ENCODE results near the gene CKS1B.

CKS1B gene

GRCh38 chr1:154935749-154936554 lies 38.5 kb upstream of the CKS1B start:
- H3K4me3 Mint-ChIP-seq = peak overlapping the region; percentile 84
- peak overlapping the region; percentile 100 for H3K27ac Mint-ChIP-seq
- DNase-seq = no peak

GRCh38 chr1:154936555-154937084 lies 37.9 kb upstream of the CKS1B start, which contains the start of gene PMVK:
PMVK (minus strand) TSS chr1:154936719; CDS start chr1:154936685, 34 bp downstream.
- peak; percentile 92 for DNase-seq
- Mint-ChIP-seq H3K36me3 (ENCODE audit: low read depth) (no peaks in the 10 kb centered on the region), H3K27ac (peak within 1 kb of the TSS; percentile 100), H3K27me3 (ENCODE audit: low read depth, poor library complexity) (peaks cover 8% of the 10 kb centered on the region), H3K4me3 (peak within 1 kb of the TSS; percentile 84), H3K4me1 (peaks cover 48% of the 10 kb centered on the region), H3K9me3 (no peaks in the 10 kb centered on the region)
- peak; percentile 18 for TF ChIP-seq CTCF (IDR thresholded peaks at IDR 0.05)

More at GRCh38 chr1:154935749-154936554, 38.5 kb upstream of the CKS1B start:
- H3K36me3 Mint-ChIP-seq (ENCODE audit: low read depth) = no peaks in the 10 kb centered on the region
- no peaks in the 10 kb centered on the region for H3K9me3 Mint-ChIP-seq
- TF ChIP-seq CTCF (IDR thresholded peaks at IDR 0.05) = no peak
- H3K27me3 Mint-ChIP-seq (ENCODE audit: low read depth, poor library complexity) = peaks cover 8% of the 10 kb centered on the region
- peaks cover 41% of the 10 kb centered on the region for H3K4me1 Mint-ChIP-seq

GRCh38 chr1:154937085-154937987 lies 37.1 kb upstream of the CKS1B start:
- Mint-ChIP-seq H3K27me3 (ENCODE audit: low read depth, poor library complexity) (peaks cover 8% of the 10 kb centered on the region), H3K36me3 (ENCODE audit: low read depth) (no peaks in the 10 kb centered on the region), H3K4me1 (peaks cover 51% of the 10 kb centered on the region), H3K9me3 (no peaks in the 10 kb centered on the region), H3K27ac (peak overlapping the region; percentile 100), H3K4me3 (peak overlapping the region; percentile 84)
- peak; percentile 86 for DNase-seq
- no peak for TF ChIP-seq CTCF (IDR thresholded peaks at IDR 0.05)

GRCh38 chr1:154937988-154938386 lies 36.5 kb upstream of the CKS1B start:
- H3K27ac Mint-ChIP-seq = peak overlapping the region; percentile 100
- H3K27me3 Mint-ChIP-seq (ENCODE audit: low read depth, poor library complexity) = peaks cover 8% of the 10 kb centered on the region
- no peaks in the 10 kb centered on the region for H3K36me3 Mint-ChIP-seq (ENCODE audit: low read depth)
- no peak for DNase-seq
- H3K4me3 Mint-ChIP-seq = peak overlapping the region; percentile 84
- peaks cover 51% of the 10 kb centered on the region for H3K4me1 Mint-ChIP-seq
- H3K9me3 Mint-ChIP-seq = no peaks in the 10 kb centered on the region
- no peak for TF ChIP-seq CTCF (IDR thresholded peaks at IDR 0.05)

GRCh38 chr1:154938604-154939399 lies 35.7 kb upstream of the CKS1B start:
- no peaks in the 10 kb centered on the region for H3K36me3 Mint-ChIP-seq (ENCODE audit: low read depth)
- TF ChIP-seq CTCF (IDR thresholded peaks at IDR 0.05) = no peak
- peak overlapping the region; percentile 64 for H3K27ac Mint-ChIP-seq
- peaks cover 58% of the 10 kb centered on the region for H3K4me1 Mint-ChIP-seq
- no peak for DNase-seq
- peak overlapping the region; percentile 63 for H3K4me3 Mint-ChIP-seq
- H3K27me3 Mint-ChIP-seq (ENCODE audit: low read depth, poor library complexity) = peaks cover 8% of the 10 kb centered on the region
- no peaks in the 10 kb centered on the region for H3K9me3 Mint-ChIP-seq
